ENCODE measurements around the gene PLPPR1.

The PLPPR1 gene

GRCh38 chr9:101333926-101334702 lies 305.6 kb downstream of the PLPPR1 start:
- in situ Hi-C loops (cut with MboI; ENCODE audit: low sequenced_read_pairs) = no loop called here

- in situ Hi-C loops (cut with MboI; ENCODE audit: low sequenced_read_pairs) = no loop called here
Measured at GRCh38 chr9:101336091-101336490, 307.6 kb downstream of the PLPPR1 start.

- in situ Hi-C loops (cut with MboI; ENCODE audit: low sequenced_read_pairs) = no loop called here
Measured at GRCh38 chr9:101337237-101337636, 308.7 kb downstream of the PLPPR1 start.

- in situ Hi-C loops (cut with MboI; ENCODE audit: low sequenced_read_pairs) = no loop called here
Measured at GRCh38 chr9:101341958-101342357, 313.4 kb downstream of the PLPPR1 start.

- in situ Hi-C loops (cut with MboI; ENCODE audit: low sequenced_read_pairs) = no loop called here
Measured at GRCh38 chr9:101342595-101342994, 314.1 kb downstream of the PLPPR1 start.

- in situ Hi-C loops (cut with MboI; ENCODE audit: low sequenced_read_pairs) = no loop called here
Measured at GRCh38 chr9:101350285-101350684, 321.8 kb downstream of the PLPPR1 start.

GRCh38 chr9:101352892-101353463 lies 324.5 kb downstream of the PLPPR1 start:
- in situ Hi-C loops (cut with MboI; ENCODE audit: low sequenced_read_pairs) = no loop called here

GRCh38 chr9:101353683-101354082 lies 325.2 kb downstream of the PLPPR1 start:
- in situ Hi-C loops (cut with MboI; ENCODE audit: low sequenced_read_pairs) = no loop called here

- in situ Hi-C loops (cut with MboI; ENCODE audit: low sequenced_read_pairs) = no loop called here
Measured at GRCh38 chr9:101354143-101354764, 325.7 kb downstream of the PLPPR1 start.

- in situ Hi-C loops (cut with MboI; ENCODE audit: low sequenced_read_pairs) = no loop called here
Measured at GRCh38 chr9:101354765-101355708, 326.5 kb downstream of the PLPPR1 start.

- in situ Hi-C loops (cut with MboI; ENCODE audit: low sequenced_read_pairs) = no loop called here
Measured at GRCh38 chr9:101356619-101357018, 328.1 kb downstream of the PLPPR1 start.

- in situ Hi-C loops (cut with MboI; ENCODE audit: low sequenced_read_pairs) = no loop called here
Measured at GRCh38 chr9:101359679-101360078, 331.2 kb downstream of the PLPPR1 start.

GRCh38 chr9:101360647-101361046 lies 332.1 kb downstream of the PLPPR1 start:
- in situ Hi-C loops (cut with MboI; ENCODE audit: low sequenced_read_pairs) = no loop called here

- in situ Hi-C loops (cut with MboI; ENCODE audit: low sequenced_read_pairs) = no loop called here
Measured at GRCh38 chr9:101362450-101362849, 333.9 kb downstream of the PLPPR1 start.

GRCh38 chr9:101365181-101365580 lies 336.7 kb downstream of the PLPPR1 start:
- in situ Hi-C loops (cut with MboI; ENCODE audit: low sequenced_read_pairs) = no loop called here

- in situ Hi-C loops (cut with MboI; ENCODE audit: low sequenced_read_pairs) = no loop called here
Measured at GRCh38 chr9:101366038-101366756, 337.7 kb downstream of the PLPPR1 start.

GRCh38 chr9:101367323-101367722 lies 338.8 kb downstream of the PLPPR1 start:
- in situ Hi-C loops (cut with MboI; ENCODE audit: low sequenced_read_pairs) = no loop called here

GRCh38 chr9:101369286-101369685 lies 340.8 kb downstream of the PLPPR1 start:
- in situ Hi-C loops (cut with MboI; ENCODE audit: low sequenced_read_pairs) = no loop called here

GRCh38 chr9:101369884-101370531 lies 341.5 kb downstream of the PLPPR1 start:
- in situ Hi-C loops (cut with MboI; ENCODE audit: low sequenced_read_pairs) = no loop called here

GRCh38 chr9:101371813-101372212 lies 343.3 kb downstream of the PLPPR1 start:
- in situ Hi-C loops (cut with MboI; ENCODE audit: low sequenced_read_pairs) = no loop called here
